Adrenal gland (tissue), 5 donors: ENCODE data around the gene PTPRD.

Source experiments
- CTCF ChIP-seq, 6 experiments: fragments of 450-650 bp in 4 of 6; fragments of 200-600 bp in 2 of 6; sonication (generic) in 1 of 6; IDR thresholded peaks; 1 replicate in 5 of 6; 2 replicates in 1 of 6; pipeline versions ENCODE4 v1.5.1 to v1.8.0; 2016 to 2021; ENCODE audit warnings: antibody characterized with exemption in 6 of 6, mild to moderate bottlenecking in 2 of 6, moderate library complexity in 1 of 6
- POLR2A ChIP-seq, 2 donors: fragments of 450-650 bp; IDR thresholded peaks; one replicate each; pipeline ENCODE4 v1.6.1; 2017; ENCODE audit warnings: antibody characterized with exemption in 2 of 2, mild to moderate bottlenecking in 2 of 2, moderate library complexity in 1 of 2
- donor health status: DM: no; HTN: no; CAD: no.

DNA sequence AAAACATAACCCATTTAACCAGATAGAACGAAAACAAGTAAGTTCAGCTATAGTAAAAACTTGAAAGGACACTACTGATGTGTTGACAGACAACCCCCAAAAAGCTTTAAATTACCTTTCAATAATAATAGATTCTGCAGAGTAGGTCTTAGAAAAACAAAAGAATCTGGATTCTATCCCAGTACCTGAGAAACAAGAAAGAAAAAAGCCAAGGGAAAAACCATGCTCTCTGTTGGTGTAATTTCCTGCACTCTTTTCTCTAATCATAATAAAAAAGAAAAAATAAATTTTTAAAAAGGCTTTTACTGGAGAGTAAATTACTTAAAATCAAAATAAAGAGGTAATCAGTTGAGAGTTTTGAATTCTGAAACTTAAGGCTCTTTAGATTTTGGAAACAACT lies 1090.4 kb downstream of the PTPRD start:
- TF ChIP-seq CTCF (IDR thresholded peaks at IDR 0.05), result no peak
- TF ChIP-seq POLR2A (IDR thresholded peaks at IDR 0.05), result no peak
